ENCODE results near the gene CDH13.

DNA sequence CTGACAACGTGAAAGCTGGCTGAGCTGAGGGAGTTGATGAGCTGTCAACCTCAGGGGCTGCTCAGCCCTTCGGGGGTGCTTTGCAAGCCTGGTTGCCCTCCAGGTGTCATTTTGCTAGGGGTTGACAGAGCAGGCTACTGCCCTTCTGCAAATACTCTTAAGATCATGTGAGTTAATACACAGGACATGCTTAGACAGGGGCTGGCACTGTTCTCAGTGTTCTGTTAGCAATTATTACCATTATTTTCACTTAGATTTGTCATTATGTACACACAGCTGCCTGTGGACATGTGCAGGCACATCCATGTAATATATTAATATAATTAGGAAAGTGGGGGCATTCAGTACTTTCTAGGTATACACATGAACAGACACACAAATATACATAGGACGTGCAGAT, 626.8 kb downstream of the CDH13 start:
- TF ChIP-seq GABPA (IDR thresholded peaks at IDR 0.05; ENCODE audit: borderline replicate concordance, insufficient read depth, low read length) (no peak), POLR2A (IDR thresholded peaks at IDR 0.05; ENCODE audit: control extremely low read depth in 1 of 2, low read depth in 2 of 2, low read length in 2 of 2) (no peak), SIN3A (conservative IDR thresholded peaks at IDR 0.05 in 1 of 2, IDR thresholded peaks at IDR 0.05 in 1 of 2; ENCODE audit: low read depth in 1 of 2, low read length in 2 of 2) (no peak)
- TF ChIP-seq, protein P1, sequence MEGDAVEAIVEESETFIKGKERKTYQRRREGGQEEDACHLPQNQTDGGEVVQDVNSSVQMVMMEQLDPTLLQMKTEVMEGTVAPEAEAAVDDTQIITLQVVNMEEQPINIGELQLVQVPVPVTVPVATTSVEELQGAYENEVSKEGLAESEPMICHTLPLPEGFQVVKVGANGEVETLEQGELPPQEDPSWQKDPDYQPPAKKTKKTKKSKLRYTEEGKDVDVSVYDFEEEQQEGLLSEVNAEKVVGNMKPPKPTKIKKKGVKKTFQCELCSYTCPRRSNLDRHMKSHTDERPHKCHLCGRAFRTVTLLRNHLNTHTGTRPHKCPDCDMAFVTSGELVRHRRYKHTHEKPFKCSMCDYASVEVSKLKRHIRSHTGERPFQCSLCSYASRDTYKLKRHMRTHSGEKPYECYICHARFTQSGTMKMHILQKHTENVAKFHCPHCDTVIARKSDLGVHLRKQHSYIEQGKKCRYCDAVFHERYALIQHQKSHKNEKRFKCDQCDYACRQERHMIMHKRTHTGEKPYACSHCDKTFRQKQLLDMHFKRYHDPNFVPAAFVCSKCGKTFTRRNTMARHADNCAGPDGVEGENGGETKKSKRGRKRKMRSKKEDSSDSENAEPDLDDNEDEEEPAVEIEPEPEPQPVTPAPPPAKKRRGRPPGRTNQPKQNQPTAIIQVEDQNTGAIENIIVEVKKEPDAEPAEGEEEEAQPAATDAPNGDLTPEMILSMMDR (IDR thresholded peaks at IDR 0.05; ENCODE audit: control extremely low read depth in 1 of 3, insufficient read depth in 1 of 3, low read depth in 1 of 3, low read length in 3 of 3) = no peak
